Endothelial cell of umbilical vein (primary cell): ENCODE data around the gene PTPN9. TPM values are rescaled to one million over a fixed set of nuclear protein-coding genes. Genes with fewer than 3 reads are reported as not detected.

Experiments
- BruUV-seq: library from RNA; stranded (reverse); fragments of 400-500 nt; replicated peaks from 2 replicates; lab custom pipeline; 2021; lab: Mats Ljungman, UMichigan
- CTCF ChIA-PET: fragments of 300-600, 350-600 bp; sonication (Branson Sonifier 250); formaldehyde crosslinking; loops from one replicate; lab custom pipeline; 2021; ENCODE audit warnings: antibody characterized with exemption, inconsistent platforms; lab: Charles Lee
- POLR2A ChIA-PET: fragments of 300-600, 350-600 bp; sonication (Branson Sonifier 250); formaldehyde crosslinking; loops from one replicate; lab custom pipeline; 2021; ENCODE audit warnings: antibody characterized with exemption, inconsistent platforms; lab: Charles Lee
- DNase-seq: peaks from one replicate; pipeline ENCODE4 v3.0.0-alpha.2; 2011; ENCODE audit warnings: low read depth, low spot score
- FAIRE-seq: peaks from 2 replicates; lab custom pipeline; 2011; peaks lifted over from hg19 to GRCh38; lab: Jason Lieb, UNC
- H2AFZ ChIP-seq: 2 replicates; pipeline ENCODE4 v1.6.0; 2012; ENCODE audit warnings: low read depth, low read length, control low read depth, inconsistent platforms
- H3K27ac ChIP-seq: 2 replicates; pipeline ENCODE4 v1.5.1; 2011; ENCODE audit warnings: low read depth, mild to moderate bottlenecking, control low read depth, low read length, moderate library complexity; ENCODE audit not compliant: insufficient read depth
- H3K27me3 ChIP-seq, 2 experiments: 2 replicates each; pipeline versions ENCODE4 v1.6.0 to v1.6.1; 2011; ENCODE audit warnings: low read length in 2 of 2, mixed read lengths in 1 of 2; ENCODE audit not compliant: control insufficient read depth in 2 of 2, insufficient read depth in 2 of 2
- H3K36me3 ChIP-seq, 2 experiments: 2 replicates in 1 of 2; 3 replicates in 1 of 2; pipeline ENCODE4 v1.5.1; 2011; ENCODE audit warnings: low read length in 2 of 2, mild to moderate bottlenecking in 1 of 2, moderate library complexity in 1 of 2; ENCODE audit not compliant: control insufficient read depth in 2 of 2, insufficient read depth in 2 of 2; ENCODE audit errors: extremely low read depth in 1 of 2
- H3K4me1 ChIP-seq: 3 replicates; pipeline ENCODE4 v1.5.1; 2011; ENCODE audit warnings: mild to moderate bottlenecking, low read length; ENCODE audit not compliant: control insufficient read depth, insufficient read depth; ENCODE audit errors: extremely low read depth
- H3K4me2 ChIP-seq: 2 replicates; pipeline ENCODE4 v1.6.1; 2011; ENCODE audit warnings: low read length, control low read depth, mixed read lengths; ENCODE audit not compliant: insufficient read depth
- H3K4me3 ChIP-seq, 3 experiments: fragments of 200-600 bp in 1 of 3; sonication (generic), shearing (Covaris generic) in 1 of 3; replicated peaks in 1 of 3; 2 replicates each; pipeline ENCODE4 v1.5.1; 2011 to 2016; ENCODE audit warnings: control low read depth in 3 of 3, low read length in 3 of 3, mild to moderate bottlenecking in 2 of 3, inconsistent platforms in 1 of 3, low read depth in 1 of 3, moderate library complexity in 1 of 3; ENCODE audit not compliant: insufficient read depth in 1 of 3
- H3K79me2 ChIP-seq: 2 replicates; pipeline ENCODE4 v1.6.0; 2012; ENCODE audit warnings: low read length, inconsistent platforms; ENCODE audit not compliant: control insufficient read depth, insufficient read depth
- H3K9ac ChIP-seq: replicated peaks from 2 replicates; pipeline ENCODE3; 2011; ENCODE audit warnings: low read length, control low read depth; ENCODE audit not compliant: insufficient read depth; ENCODE audit errors: extremely low read depth
- H3K9me1 ChIP-seq: replicated peaks from 3 replicates; pipeline ENCODE4 v1.6.0; 2011; ENCODE audit warnings: mild to moderate bottlenecking, low read length; ENCODE audit not compliant: control insufficient read depth, insufficient read depth; ENCODE audit errors: extremely low read depth
- H3K9me3 ChIP-seq: replicated peaks from 2 replicates; pipeline ENCODE4 v1.5.1; 2012; ENCODE audit warnings: low read length, inconsistent platforms; ENCODE audit not compliant: control insufficient read depth, insufficient read depth
- H4K20me1 ChIP-seq: replicated peaks from 2 replicates; pipeline ENCODE3; 2011; ENCODE audit warnings: mild to moderate bottlenecking, low read length; ENCODE audit not compliant: control insufficient read depth, insufficient read depth; ENCODE audit errors: extremely low read depth
- CTCF ChIP-seq, 2 donors: IDR thresholded peaks; 1 replicate in 1 of 2; 2 replicates in 1 of 2; pipeline ENCODE4 v1.5.1; 2011; ENCODE audit warnings: low read length in 2 of 2, mild to moderate bottlenecking in 2 of 2, moderate library complexity in 2 of 2, control low read depth in 1 of 2, inconsistent platforms in 1 of 2, low read depth in 1 of 2; ENCODE audit not compliant: insufficient read depth in 1 of 2; ENCODE audit errors: extremely low read depth in 1 of 2
- EZH2 ChIP-seq: IDR thresholded peaks from 2 replicates; pipeline ENCODE4 v1.6.1; 2012; ENCODE audit warnings: borderline replicate concordance, low read depth, mild to moderate bottlenecking, moderate library complexity, low read length, inconsistent platforms; ENCODE audit not compliant: severe bottlenecking
- FOS ChIP-seq: IDR thresholded peaks from 2 replicates; pipeline ENCODE4 v1.6.1; 2011; ENCODE audit warnings: mild to moderate bottlenecking, low read length, moderate library complexity, borderline replicate concordance; ENCODE audit not compliant: insufficient read depth
- GATA2 ChIP-seq: IDR thresholded peaks from 2 replicates; pipeline ENCODE4 v1.7.0; 2011; ENCODE audit warnings: low read depth, mild to moderate bottlenecking, moderate library complexity, mixed read lengths, low read length; ENCODE audit not compliant: insufficient read length, insufficient read depth
- JUN ChIP-seq: IDR thresholded peaks from 2 replicates; pipeline ENCODE4 v1.6.1; 2011; ENCODE audit warnings: borderline replicate concordance, low read depth; ENCODE audit not compliant: insufficient read length, insufficient read depth
- MAX ChIP-seq: IDR thresholded peaks from 2 replicates; pipeline ENCODE4 v1.6.1; 2011; ENCODE audit not compliant: insufficient read depth, insufficient read length
- MYC ChIP-seq: IDR thresholded peaks from one replicate; pipeline ENCODE4 v1.6.1; 2011; ENCODE audit warnings: mild to moderate bottlenecking, low read depth, low read length
- POLR2A ChIP-seq: IDR thresholded peaks from 2 replicates; pipeline ENCODE4 v1.6.1; 2012; ENCODE audit warnings: low read depth, mild to moderate bottlenecking, control low read depth, low read length
- POLR2AphosphoS5 ChIP-seq: IDR thresholded peaks from 2 replicates; pipeline ENCODE4 v1.6.1; 2012; ENCODE audit warnings: low read depth, mild to moderate bottlenecking, control low read depth, low read length, moderate library complexity; ENCODE audit not compliant: insufficient read depth
- dilution Hi-C: fragments of 300-500 bp; cut with MboI; formaldehyde crosslinking; loops from one replicate; pipeline ENCODE4 v1.15.0; 2019; ENCODE audit warnings: low sequenced_read_pairs; ENCODE audit not compliant: extremely low pct_ligation_motif_present
- intact Hi-C: fragments of 100-400 bp; cut with micrococcal nuclease; formaldehyde crosslinking; loops from one replicate; pipeline ENCODE4 v1.10.0; 2022
- polyA plus RNA-seq, 4 experiments: library from polyadenylated mRNA; depleted of rRNA in 3 of 4; stranded (reverse) in 3 of 4; unstranded in 1 of 4; fragments of >200 nt; gene quantifications; 2 replicates each; pipeline versions ENCODE4 v1.2.1 to v1.2.3, GENCODE V29; 2011 to 2012; ENCODE audit warnings: missing spikeins in 1 of 4
- total RNA-seq: library from RNA; stranded (reverse); gene quantifications from 2 replicates; pipeline ENCODE4 v1.2.3, GENCODE V29; 2021

Gene PTPN9
- total and polyA plus RNA-seq, 2 donors (not counting 3 experiments of a cell fraction or from before 2014, with no cell fraction given), result 31.4 to 37.2 TPM

- ChIA-PET CTCF (interaction anchor here (1.0 to 1.2 kb wide), 2 partner anchors 24 to 29 kb away, joined by 3 to 5 read pairs; partner anchors contain the start of gene SIN3A), POLR2A (no interaction called here)
- H3K27me3 ChIP-seq, result no peaks in the 10 kb centered on the region
- no TSS peak for BruUV-seq
- no peaks in the 10 kb centered on the region for H3K9me1 ChIP-seq
- DNase-seq (no peak), FAIRE-seq (no peak)
- intact Hi-C loops, result no loop called here
- H3K79me2 ChIP-seq, result no peaks in the 10 kb centered on the region
- dilution Hi-C loops, result no loop called here
- H3K4me1 ChIP-seq, result peaks cover 5% of the 10 kb centered on the region
- no peak overlapping the region for H3K27ac ChIP-seq
- no peaks in the 10 kb centered on the region for H4K20me1 ChIP-seq
- peaks cover 6% of the 10 kb centered on the region in 2 experiments for H3K36me3 ChIP-seq
- H3K9me3 ChIP-seq, result no peaks in the 10 kb centered on the region
- no peak overlapping the region for H3K4me2 ChIP-seq
- H3K9ac ChIP-seq, result no peak overlapping the region
- TF ChIP-seq POLR2AphosphoS5, result no peak
- TF ChIP-seq MAX, result no peak
- TF ChIP-seq POLR2A, result no peak
- TF ChIP-seq GATA2, result no peak
- TF ChIP-seq FOS, result no peak
- no peak for TF ChIP-seq CTCF (IDR thresholded peaks at IDR 0.05; ENCODE audit: extremely low read depth in 1 of 2, insufficient read depth in 1 of 2, low read depth in 1 of 2, low read length in 2 of 2)
- TF ChIP-seq EZH2, result no peak
- no peak for TF ChIP-seq MYC
- no peak for TF ChIP-seq JUN
- H3K4me3 ChIP-seq, result no peak overlapping the region
- H2AFZ ChIP-seq, result no peak overlapping the region
Measured at GRCh38 chr15:75422554-75422953, 156.6 kb downstream of the PTPN9 start.
